ENCODE data around the gene PLIN4.

The PLIN4 gene

GRCh38 chr19:4502282-4503131 lies 15.8 kb downstream of the PLIN4 start:
- Histone ChIP-seq H3K4me3 (ENCODE audit: low read length) (no peak overlapping the region), H3K27me3 (ENCODE audit: control insufficient read depth, low read length) (no peaks in the 10 kb centered on the region), H3K4me2 (ENCODE audit: low read length) (no peak overlapping the region), H3F3A (ENCODE audit: control insufficient read depth, insufficient read depth) (no peaks in the 10 kb centered on the region), H3K79me2 (ENCODE audit: control insufficient read depth, low read length) (no peaks in the 10 kb centered on the region), H3K9me3 (ENCODE audit: control insufficient read depth, insufficient read depth, low read length) (no peaks in the 10 kb centered on the region), H3K27ac (ENCODE audit: low read depth, low read length) (no peak overlapping the region), H3K9me2 (replicated peaks; ENCODE audit: control insufficient read depth, low read length) (no peaks in the 10 kb centered on the region), H3K4me1 (ENCODE audit: control insufficient read depth, low read length) (no peaks in the 10 kb centered on the region), H4K20me1 (ENCODE audit: control insufficient read depth, insufficient read depth, low read depth, low read length) (no peaks in the 10 kb centered on the region), H3K36me3 (ENCODE audit: control insufficient read depth, low read length) (peaks cover 10% of the 10 kb centered on the region; the same call in 1 of the 2 replicates)
- TF ChIP-seq EZH2phosphoT487 (IDR thresholded peaks at IDR 0.05; ENCODE audit: borderline replicate concordance, low read length) (no peak), CTCF (IDR thresholded peaks at IDR 0.05; ENCODE audit: low read depth, low read length, poor library complexity, severe bottlenecking) (no peak)

GRCh38 chr19:4501691-4502090 lies 16.6 kb downstream of the PLIN4 start:
- Histone ChIP-seq H3K4me2 (ENCODE audit: low read length) (no peak overlapping the region), H3K27me3 (ENCODE audit: control insufficient read depth, low read length) (no peaks in the 10 kb centered on the region)

GRCh38 chr19:4500841-4501591 lies 17.3 kb downstream of the PLIN4 start:
- Histone ChIP-seq H3K27ac (ENCODE audit: low read depth, low read length) (no peak overlapping the region), H4K20me1 (ENCODE audit: control insufficient read depth, insufficient read depth, low read depth, low read length) (no peaks in the 10 kb centered on the region), H3K4me3 (ENCODE audit: low read length) (no peak overlapping the region), H3K36me3 (ENCODE audit: control insufficient read depth, low read length) (peaks cover 13% of the 10 kb centered on the region; the same call in 1 of the 2 replicates), H3K27me3 (ENCODE audit: control insufficient read depth, low read length) (no peaks in the 10 kb centered on the region), H3K9me3 (ENCODE audit: control insufficient read depth, insufficient read depth, low read length) (no peaks in the 10 kb centered on the region), H3K9me2 (replicated peaks; ENCODE audit: control insufficient read depth, low read length) (no peaks in the 10 kb centered on the region), H3K4me2 (ENCODE audit: low read length) (no peak overlapping the region), H3K79me2 (ENCODE audit: control insufficient read depth, low read length) (no peaks in the 10 kb centered on the region), H3F3A (ENCODE audit: control insufficient read depth, insufficient read depth) (no peaks in the 10 kb centered on the region), H3K4me1 (ENCODE audit: control insufficient read depth, low read length) (no peaks in the 10 kb centered on the region)
- TF ChIP-seq CTCF (IDR thresholded peaks at IDR 0.05; ENCODE audit: low read depth, low read length, poor library complexity, severe bottlenecking), result no peak
- no peak for TF ChIP-seq EZH2phosphoT487 (IDR thresholded peaks at IDR 0.05; ENCODE audit: borderline replicate concordance, low read length)

More at GRCh38 chr19:4501691-4502090, 16.6 kb downstream of the PLIN4 start:
- H3F3A ChIP-seq (ENCODE audit: control insufficient read depth, insufficient read depth), result no peaks in the 10 kb centered on the region
- no peak overlapping the region for H3K4me3 ChIP-seq (ENCODE audit: low read length)
- H3K4me1 ChIP-seq (ENCODE audit: control insufficient read depth, low read length), result no peaks in the 10 kb centered on the region
- peaks cover 12% of the 10 kb centered on the region; the same call in 1 of the 2 replicates for H3K36me3 ChIP-seq (ENCODE audit: control insufficient read depth, low read length)
- no peaks in the 10 kb centered on the region for H3K9me3 ChIP-seq (ENCODE audit: control insufficient read depth, insufficient read depth, low read length)
- H3K79me2 ChIP-seq (ENCODE audit: control insufficient read depth, low read length), result no peaks in the 10 kb centered on the region
- no peak overlapping the region for H3K27ac ChIP-seq (ENCODE audit: low read depth, low read length)
- H3K9me2 ChIP-seq (replicated peaks; ENCODE audit: control insufficient read depth, low read length), result no peaks in the 10 kb centered on the region
- H4K20me1 ChIP-seq (ENCODE audit: control insufficient read depth, insufficient read depth, low read depth, low read length), result no peaks in the 10 kb centered on the region
- TF ChIP-seq EZH2phosphoT487 (IDR thresholded peaks at IDR 0.05; ENCODE audit: borderline replicate concordance, low read length) (no peak), CTCF (IDR thresholded peaks at IDR 0.05; ENCODE audit: low read depth, low read length, poor library complexity, severe bottlenecking) (no peak)
